PFSK-1 (cell line): ENCODE results near the gene GTF2A2.

Source experiments
- FOXP2 ChIP-seq: optimal IDR thresholded peaks from 2 replicates; pipeline ENCODE3; 2011; ENCODE audit warnings: borderline replicate concordance, control low read depth, inconsistent platforms; ENCODE audit not compliant: insufficient read depth; ENCODE audit errors: extremely low read length, extremely low read depth
- POLR2AphosphoS5 ChIP-seq: IDR thresholded peaks from 2 replicates; pipeline ENCODE4 v1.6.1; 2012; ENCODE audit warnings: low read depth, mild to moderate bottlenecking, control low read depth, low read length, moderate library complexity
- SIN3A ChIP-seq: IDR thresholded peaks from 2 replicates; pipeline ENCODE4 v1.6.1; 2012; ENCODE audit warnings: mild to moderate bottlenecking, low read length, moderate library complexity, borderline replicate concordance; ENCODE audit not compliant: insufficient read depth
- TAF1 ChIP-seq: IDR thresholded peaks from 2 replicates; pipeline ENCODE4 v1.6.1; 2012; ENCODE audit warnings: low read length, control low read depth, borderline replicate concordance; ENCODE audit not compliant: insufficient read depth
- TF ChIP-seq, protein P1 (sequence below), 2 experiments: IDR thresholded peaks; 2 replicates each; pipeline versions ENCODE4 v1.6.1 to v1.8.0; 2011 to 2012; ENCODE audit warnings: low read depth in 2 of 2, low read length in 2 of 2, control low read depth in 1 of 2, inconsistent platforms in 1 of 2, mild to moderate bottlenecking in 1 of 2, moderate library complexity in 1 of 2; ENCODE audit not compliant: insufficient read depth in 1 of 2

GTF2A2 gene

GRCh38 chr15:59605994-59606393 is 51.3 kb downstream of the GTF2A2 start:
- TF ChIP-seq TAF1 (no peak), FOXP2 (no peak), SIN3A (no peak), POLR2AphosphoS5 (no peak)
- TF ChIP-seq, protein P1, sequence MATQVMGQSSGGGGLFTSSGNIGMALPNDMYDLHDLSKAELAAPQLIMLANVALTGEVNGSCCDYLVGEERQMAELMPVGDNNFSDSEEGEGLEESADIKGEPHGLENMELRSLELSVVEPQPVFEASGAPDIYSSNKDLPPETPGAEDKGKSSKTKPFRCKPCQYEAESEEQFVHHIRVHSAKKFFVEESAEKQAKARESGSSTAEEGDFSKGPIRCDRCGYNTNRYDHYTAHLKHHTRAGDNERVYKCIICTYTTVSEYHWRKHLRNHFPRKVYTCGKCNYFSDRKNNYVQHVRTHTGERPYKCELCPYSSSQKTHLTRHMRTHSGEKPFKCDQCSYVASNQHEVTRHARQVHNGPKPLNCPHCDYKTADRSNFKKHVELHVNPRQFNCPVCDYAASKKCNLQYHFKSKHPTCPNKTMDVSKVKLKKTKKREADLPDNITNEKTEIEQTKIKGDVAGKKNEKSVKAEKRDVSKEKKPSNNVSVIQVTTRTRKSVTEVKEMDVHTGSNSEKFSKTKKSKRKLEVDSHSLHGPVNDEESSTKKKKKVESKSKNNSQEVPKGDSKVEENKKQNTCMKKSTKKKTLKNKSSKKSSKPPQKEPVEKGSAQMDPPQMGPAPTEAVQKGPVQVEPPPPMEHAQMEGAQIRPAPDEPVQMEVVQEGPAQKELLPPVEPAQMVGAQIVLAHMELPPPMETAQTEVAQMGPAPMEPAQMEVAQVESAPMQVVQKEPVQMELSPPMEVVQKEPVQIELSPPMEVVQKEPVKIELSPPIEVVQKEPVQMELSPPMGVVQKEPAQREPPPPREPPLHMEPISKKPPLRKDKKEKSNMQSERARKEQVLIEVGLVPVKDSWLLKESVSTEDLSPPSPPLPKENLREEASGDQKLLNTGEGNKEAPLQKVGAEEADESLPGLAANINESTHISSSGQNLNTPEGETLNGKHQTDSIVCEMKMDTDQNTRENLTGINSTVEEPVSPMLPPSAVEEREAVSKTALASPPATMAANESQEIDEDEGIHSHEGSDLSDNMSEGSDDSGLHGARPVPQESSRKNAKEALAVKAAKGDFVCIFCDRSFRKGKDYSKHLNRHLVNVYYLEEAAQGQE (IDR thresholded peaks at IDR 0.05; ENCODE audit: insufficient read depth in 1 of 2, low read depth in 2 of 2, low read length in 2 of 2): no peak

GRCh38 chr15:59598461-59598860 is 58.9 kb downstream of the GTF2A2 start:
- TF ChIP-seq SIN3A (no peak), POLR2AphosphoS5 (no peak), FOXP2 (no peak), TAF1 (no peak)
- TF ChIP-seq, protein P1 (IDR thresholded peaks at IDR 0.05; ENCODE audit: insufficient read depth in 1 of 2, low read depth in 2 of 2, low read length in 2 of 2): no peak

GRCh38 chr15:59596640-59597039 is 60.7 kb downstream of the GTF2A2 start:
- TF ChIP-seq POLR2AphosphoS5 (no peak), FOXP2 (no peak)
- TF ChIP-seq, protein P1 (IDR thresholded peaks at IDR 0.05; ENCODE audit: insufficient read depth in 1 of 2, low read depth in 2 of 2, low read length in 2 of 2): no peak

DNA sequence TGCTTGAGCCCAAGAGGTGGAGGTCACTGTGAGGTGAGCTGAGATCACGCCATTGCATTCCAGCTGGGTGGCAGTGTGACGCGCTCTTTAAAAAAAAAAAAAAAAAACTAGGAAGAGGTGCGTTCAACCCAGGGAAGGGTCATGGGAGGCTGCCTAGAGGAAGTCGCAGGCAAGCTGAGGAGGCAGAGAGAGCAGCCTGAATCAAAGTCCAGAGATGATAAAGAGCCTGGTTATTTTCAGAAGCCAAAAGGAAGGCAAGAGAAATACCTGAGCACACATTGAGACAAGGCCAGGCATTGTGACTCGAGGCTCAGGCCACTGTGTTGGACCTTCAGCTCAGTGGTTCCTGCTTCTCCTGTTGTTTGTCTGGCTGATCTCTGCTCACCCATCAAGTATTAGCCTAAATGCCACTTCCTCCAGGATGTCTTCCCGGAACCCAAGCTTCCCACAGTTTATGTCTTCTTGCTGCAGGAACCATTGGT is 61.8 kb downstream of the GTF2A2 start:
- TF ChIP-seq FOXP2 (no peak), POLR2AphosphoS5 (no peak), SIN3A (no peak), TAF1 (no peak)
- TF ChIP-seq, protein P1 (IDR thresholded peaks at IDR 0.05; ENCODE audit: insufficient read depth in 1 of 2, low read depth in 2 of 2, low read length in 2 of 2): no peak

DNA sequence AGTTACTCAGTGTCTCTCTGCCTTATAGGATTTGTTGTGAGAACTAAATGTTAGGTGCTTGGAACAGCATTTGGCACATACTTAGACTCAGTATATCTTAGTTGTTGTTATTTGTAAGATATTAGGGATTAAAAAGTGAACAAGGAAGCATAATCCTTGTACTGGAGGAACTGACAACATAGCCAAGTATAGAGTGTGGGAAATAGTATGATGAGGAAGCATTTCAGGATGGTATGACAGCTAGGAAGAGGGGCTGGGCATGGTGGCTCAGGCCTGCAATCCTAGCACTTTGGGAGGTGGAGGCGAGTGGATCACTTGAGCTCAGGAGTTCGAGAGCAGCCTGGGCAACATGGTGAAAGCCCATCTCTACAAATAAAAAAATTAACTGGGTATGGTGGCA is 62.3 kb downstream of the GTF2A2 start:
- TF ChIP-seq FOXP2 (no peak), SIN3A (no peak), TAF1 (no peak), POLR2AphosphoS5 (no peak)
- TF ChIP-seq, protein P1 (IDR thresholded peaks at IDR 0.05; ENCODE audit: insufficient read depth in 1 of 2, low read depth in 2 of 2, low read length in 2 of 2): no peak
